Sciatic nerve (tissue), 2 donors: Measurements from ENCODE around the gene WWOX. TPM values are rescaled to one million over a fixed set of nuclear protein-coding genes. Genes with fewer than 3 reads are reported as not detected.

ENCODE experiments used
- ATAC-seq: fragments of 200-7000 bp; cut with Tn5 transposase; one replicate; pipeline ENCODE4 v1.9.1; 2020; ENCODE audit warnings: mild to moderate bottlenecking, moderate library complexity
- DNase-seq: peaks from one replicate; pipeline ENCODE4 v3.0.0-alpha.2; 2020; ENCODE audit warnings: low spot score
- intact Hi-C: fragments of 100-400 bp; cut with DNase I; formaldehyde crosslinking; loops from one replicate; pipeline ENCODE4 v1.14.2; 2022
- total RNA-seq: library from RNA; stranded (reverse); fragmentation: NEBNext Ultra II Directional; extraction: Animal tissue kit (Norgen Biotek cat#: 25700); gene quantifications from one replicate; pipeline ENCODE4 v1.2.1, GENCODE V29; 2021
- donor health status: DM: no; HTN: no; CAD: no.
- donor health status: DM: no; HTN: no; CAD: no.

WWOX gene
- total RNA-seq, 1 donor from 2014 or later: 30.7 TPM

- no peak for ATAC-seq
- no peak for DNase-seq
- intact Hi-C loops: no loop called here
Observed at GRCh38 chr16:78515421-78515820, 416.0 kb downstream of the WWOX start.

DNA sequence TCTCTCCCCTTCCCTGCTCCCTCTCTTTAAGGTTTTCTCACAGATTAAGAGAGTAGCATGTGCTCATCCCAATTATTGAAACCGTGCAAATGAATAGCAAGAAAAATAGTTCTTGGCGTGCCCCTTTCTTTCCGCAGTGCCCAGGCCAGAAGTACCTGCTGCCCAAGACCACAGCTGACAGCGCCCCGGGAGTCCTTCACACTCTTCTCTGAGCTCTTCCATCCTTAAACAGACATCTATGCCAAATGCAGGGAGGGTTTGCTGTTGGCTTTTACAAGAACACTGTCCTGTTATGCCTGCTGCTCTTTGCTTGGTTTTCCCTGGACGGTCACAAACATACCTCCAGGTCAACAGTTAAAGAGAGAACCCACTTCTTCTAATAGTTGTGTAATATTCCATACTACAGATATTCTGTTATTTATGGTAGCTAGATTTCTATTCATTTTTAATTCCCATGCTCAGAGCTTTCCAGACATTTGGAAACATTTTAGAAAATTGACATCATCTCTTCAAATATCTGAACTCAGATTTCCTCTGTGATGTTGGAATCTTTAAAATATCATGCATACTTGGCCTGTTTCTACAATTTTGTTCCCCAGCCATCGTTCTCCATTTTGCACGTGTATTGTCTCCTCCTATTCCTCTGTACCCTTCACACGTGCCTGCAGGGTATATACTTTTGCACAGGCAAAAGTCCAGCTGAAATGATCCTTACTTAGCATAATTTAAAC lies 416.7 kb downstream of the WWOX start:
- DNase-seq (no peak), ATAC-seq (no peak)
- intact Hi-C loops: no loop called here

- intact Hi-C loops: no loop called here
- ATAC-seq (no peak), DNase-seq (no peak)
Observed at GRCh38 chr16:78519896-78520295, 420.4 kb downstream of the WWOX start.

DNA sequence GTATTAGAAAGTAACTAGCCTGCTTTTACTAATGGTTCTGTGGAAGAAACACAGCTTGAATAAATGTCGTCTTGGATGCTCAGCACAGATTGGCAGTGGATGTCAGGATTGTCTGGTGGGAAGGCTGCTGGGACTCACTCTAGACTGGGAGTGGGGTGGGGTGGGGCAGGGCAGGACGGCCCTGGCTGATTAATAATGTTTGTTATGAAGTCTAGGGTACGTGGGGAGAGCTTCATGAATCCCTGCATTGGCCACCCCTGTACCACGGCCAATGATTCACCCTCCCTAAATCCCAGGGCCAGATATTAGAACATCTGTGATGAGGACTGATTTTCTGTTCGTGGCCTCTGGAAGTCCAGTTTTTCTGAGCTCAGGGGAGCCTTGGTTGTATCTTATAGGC lies 421.0 kb downstream of the WWOX start:
- intact Hi-C loops: no loop called here
- ATAC-seq: no peak

DNA sequence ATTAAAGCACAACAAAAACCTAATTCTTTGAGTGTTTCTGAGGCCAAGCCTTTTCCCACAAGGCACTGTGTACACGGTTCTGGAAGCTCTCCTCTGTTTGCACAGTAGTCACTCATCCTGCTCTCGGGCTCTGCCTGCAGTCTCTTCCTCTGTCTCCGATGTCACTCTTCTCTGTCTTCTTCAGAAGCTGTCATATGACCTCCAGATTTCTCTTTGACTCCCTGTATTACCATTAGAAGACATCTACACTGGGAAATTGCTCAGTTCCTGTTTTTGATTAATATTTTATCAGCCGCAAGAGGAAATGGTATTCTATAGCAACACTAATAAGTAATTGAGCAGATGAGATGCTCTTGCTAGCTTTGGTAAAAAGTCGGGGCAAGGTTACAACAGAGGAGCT lies 422.9 kb downstream of the WWOX start:
- DNase-seq (no peak), ATAC-seq (no peak)
- intact Hi-C loops: no loop called here

More for the DNA sequence above, 421.0 kb downstream of the WWOX start:
- DNase-seq: no peak

GRCh38 chr16:78523212-78523985 lies 423.9 kb downstream of the WWOX start:
- ATAC-seq: no peak
- intact Hi-C loops: no loop called here

DNA sequence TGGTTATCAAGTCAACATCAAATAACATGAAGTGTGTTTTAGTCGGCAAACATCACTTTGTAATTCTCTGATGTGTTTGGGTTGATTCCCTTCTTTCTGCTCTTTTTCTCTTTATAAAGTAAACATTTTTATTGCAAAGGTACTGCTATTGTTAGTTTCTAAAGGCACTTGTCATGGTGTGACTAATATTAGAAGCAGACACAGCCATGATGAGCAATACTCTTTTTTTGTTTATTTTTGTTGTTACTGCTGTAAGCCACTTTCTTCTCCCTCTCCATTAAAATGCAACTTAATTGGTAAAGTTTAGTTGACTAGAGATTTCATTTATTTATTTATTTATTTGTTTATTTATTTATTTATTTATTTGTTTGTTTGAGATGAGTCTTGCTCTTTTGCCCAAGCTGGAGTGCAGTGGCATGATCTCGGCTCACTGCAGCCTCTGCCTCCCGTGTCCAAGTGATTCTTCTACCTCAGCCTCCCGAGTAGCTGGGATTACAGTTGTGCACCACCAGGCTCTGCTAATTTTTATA lies 424.7 kb downstream of the WWOX start:
- intact Hi-C loops: no loop called here
- no peak for DNase-seq
- no peak for ATAC-seq

More at GRCh38 chr16:78523212-78523985, 423.9 kb downstream of the WWOX start:
- DNase-seq: no peak

DNA sequence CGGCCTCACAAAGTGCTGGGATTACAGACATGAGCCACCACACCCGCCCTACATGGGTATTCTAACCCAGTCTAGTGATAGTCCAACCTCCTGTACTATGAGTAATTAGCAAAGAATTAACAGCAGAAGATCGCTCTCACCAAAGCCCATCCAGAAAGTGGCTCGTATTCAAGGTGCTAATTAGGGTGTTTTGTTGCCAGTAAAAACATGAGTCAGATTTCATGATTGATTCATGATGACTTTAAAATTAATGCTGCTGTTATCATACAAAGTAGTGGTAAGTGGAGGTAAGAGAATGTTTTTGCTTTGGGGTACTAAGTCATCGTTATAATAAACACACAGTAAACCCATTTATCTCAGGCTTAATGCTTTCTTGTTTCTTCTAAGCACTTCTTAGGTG lies 428.8 kb downstream of the WWOX start:
- DNase-seq (no peak), ATAC-seq (no peak)
- intact Hi-C loops: no loop called here

- intact Hi-C loops: no loop called here
- ATAC-seq (no peak), DNase-seq (no peak)
Observed at GRCh38 chr16:78529881-78530280, 430.4 kb downstream of the WWOX start.

GRCh38 chr16:78530283-78530682 lies 430.8 kb downstream of the WWOX start:
- no peak for DNase-seq
- intact Hi-C loops: no loop called here
- ATAC-seq: no peak

GRCh38 chr16:78535098-78535497 lies 435.6 kb downstream of the WWOX start:
- intact Hi-C loops: no loop called here
- DNase-seq: no peak

GRCh38 chr16:78537511-78537910 lies 438.1 kb downstream of the WWOX start:
- intact Hi-C loops: no loop called here
- ATAC-seq (no peak), DNase-seq (no peak)

More at GRCh38 chr16:78535098-78535497, 435.6 kb downstream of the WWOX start:
- no peak for ATAC-seq

DNA sequence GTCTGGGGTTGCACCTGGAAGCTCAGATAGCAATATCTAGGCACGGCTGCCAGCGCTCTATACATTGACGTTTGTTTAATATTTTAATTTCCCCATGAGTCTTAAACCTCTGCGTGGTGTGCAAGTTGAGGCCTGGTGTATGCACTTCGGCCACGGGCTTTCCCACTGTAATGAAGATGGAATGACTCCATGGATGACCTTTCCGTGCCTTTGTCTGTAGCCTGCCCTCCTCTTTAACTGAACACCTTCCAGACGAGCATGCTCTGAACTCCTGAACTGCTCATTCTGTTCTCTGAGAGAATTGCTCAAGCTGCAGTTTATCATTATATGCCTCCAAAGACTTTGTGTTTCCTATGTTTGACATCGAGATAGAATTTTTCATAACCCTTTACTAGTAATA lies 438.8 kb downstream of the WWOX start:
- intact Hi-C loops: no loop called here

GRCh38 chr16:78538919-78539318 lies 439.5 kb downstream of the WWOX start:
- ATAC-seq (no peak), DNase-seq (no peak)
- intact Hi-C loops: no loop called here

More for the DNA sequence above, 438.8 kb downstream of the WWOX start:
- ATAC-seq (no peak), DNase-seq (no peak)

- intact Hi-C loops: no loop called here
- no peak for ATAC-seq
- DNase-seq: no peak
Observed at GRCh38 chr16:78542419-78542818, 443.0 kb downstream of the WWOX start.

GRCh38 chr16:78543023-78543422 lies 443.6 kb downstream of the WWOX start:
- no peak for ATAC-seq
- intact Hi-C loops: no loop called here
- no peak for DNase-seq

DNA sequence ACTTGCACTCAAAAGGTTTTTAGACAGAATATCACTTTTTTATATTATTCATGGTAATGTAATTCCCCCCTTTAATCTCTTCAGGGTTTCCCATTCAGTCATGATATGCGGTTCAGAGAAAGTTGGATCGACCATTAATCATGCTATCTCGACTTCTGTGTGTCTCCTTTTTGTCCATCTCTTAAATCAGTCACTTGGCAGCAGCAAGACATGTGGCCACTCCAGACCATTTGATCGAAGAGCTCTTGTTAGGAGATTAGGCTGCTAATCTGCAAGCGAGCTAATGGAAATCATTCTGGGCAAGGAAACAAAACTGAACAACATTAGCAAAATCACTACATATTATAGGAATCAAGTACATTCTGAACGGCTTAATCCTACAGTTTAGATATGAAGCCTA lies 449.9 kb downstream of the WWOX start:
- intact Hi-C loops: no loop called here
- DNase-seq (no peak), ATAC-seq (no peak)

- no peak for ATAC-seq
- DNase-seq: no peak
- intact Hi-C loops: no loop called here
Observed at GRCh38 chr16:78551487-78552085, 452.1 kb downstream of the WWOX start.

DNA sequence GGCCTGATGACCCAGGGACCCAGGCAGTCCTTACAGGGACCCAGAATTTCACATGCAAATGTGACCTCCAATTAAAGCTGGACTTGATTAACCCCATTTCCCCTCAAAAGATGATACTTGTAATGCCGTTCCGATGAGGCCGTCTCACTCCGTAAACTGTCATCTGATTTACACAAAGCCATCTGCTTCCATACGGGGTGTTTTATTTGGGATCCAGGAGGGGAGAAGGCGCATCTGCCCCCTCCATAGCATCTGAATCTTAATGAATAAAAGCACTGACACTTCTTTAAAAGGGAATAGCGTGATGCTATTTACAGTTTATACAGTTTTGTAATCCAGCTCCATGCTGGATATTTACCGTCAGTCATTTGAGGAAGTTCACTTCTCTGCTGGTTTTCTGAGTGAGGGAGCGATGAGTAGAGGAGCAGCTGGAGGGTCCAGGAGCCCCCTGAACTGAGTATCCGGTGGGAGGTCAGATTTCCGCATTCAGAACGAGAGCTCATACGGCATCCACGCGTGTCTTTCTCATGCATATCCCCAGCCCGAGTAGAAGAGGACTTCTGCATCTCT lies 452.7 kb downstream of the WWOX start:
- DNase-seq (no peak), ATAC-seq (no peak)
- intact Hi-C loops: no loop called here

DNA sequence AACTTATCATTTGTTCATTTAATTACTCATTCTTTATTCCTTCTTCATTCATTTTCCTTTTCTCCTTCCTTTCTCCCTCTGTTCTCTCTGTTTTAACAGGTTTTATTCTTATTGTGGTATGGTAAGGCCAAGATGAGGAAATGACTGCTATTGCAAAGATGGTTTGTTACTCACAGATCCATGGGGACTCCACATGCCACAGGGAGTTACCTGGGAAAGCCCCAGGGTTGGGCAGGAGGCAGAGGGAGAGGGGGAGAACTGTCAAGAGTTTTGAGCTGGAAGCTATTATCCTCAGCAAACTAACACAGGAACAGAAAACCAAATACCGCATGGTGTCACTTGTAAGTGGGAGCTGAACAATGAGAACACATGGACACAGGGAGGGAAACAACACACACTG lies 453.3 kb downstream of the WWOX start:
- no peak for DNase-seq
- ATAC-seq: no peak
- intact Hi-C loops: no loop called here
